GM12878 (cell line): ENCODE results near the gene DEFB115. TPM values are rescaled to one million over a fixed set of nuclear protein-coding genes. Genes with fewer than 3 reads are reported as not detected.

Experiments
- ATAC-seq: fragments of 200-7000 bp; cut with Tn5 transposase; 3 replicates; pipeline ENCODE4 v1.9.1; 2020; ENCODE audit warnings: mild to moderate bottlenecking, moderate library complexity
- BruUV-seq: library from RNA; stranded (reverse); fragments of 400-500 nt; replicated peaks from 2 replicates; lab custom pipeline; 2021; lab: Mats Ljungman, UMichigan
- CTCF ChIA-PET: fragments of 300-600 bp; sonication (Branson Sonifier 250); formaldehyde crosslinking; extraction: SDS; loops from one replicate; lab custom pipeline; 2021; ENCODE audit warnings: inconsistent platforms; lab: Yijun Ruan, JAX
- POLR2A ChIA-PET: fragments of 350-600 bp; formaldehyde crosslinking; extraction: SDS; loops from one replicate; lab custom pipeline; 2021; ENCODE audit warnings: inconsistent platforms; lab: Charles Lee
- RAD21 ChIA-PET: fragments of 300-600 bp; sonication (Branson Sonifier 250); formaldehyde crosslinking; loops from one replicate; lab custom pipeline; 2023; ENCODE audit warnings: antibody characterized with exemption; ENCODE audit not compliant: unreplicated experiment; lab: Charles Lee
- SMC1A ChIA-PET: fragments of 300-600 bp; sonication (Branson Sonifier 250); formaldehyde crosslinking; loops from one replicate; lab custom pipeline; 2023; ENCODE audit not compliant: unreplicated experiment, uncharacterized antibody; lab: Charles Lee
- DNase-seq: peaks from one replicate; pipeline ENCODE4 v3.0.0-alpha.2; 2011; ENCODE audit warnings: low read depth, low spot score
- FAIRE-seq: peaks from 3 replicates; lab custom pipeline; 2011; peaks lifted over from hg19 to GRCh38; lab: Jason Lieb, UNC
- H2AFZ ChIP-seq: 2 replicates; pipeline ENCODE4 v1.6.0; 2011; ENCODE audit warnings: low read depth, low read length, control low read depth; ENCODE audit not compliant: control insufficient read depth
- H3K27ac ChIP-seq: 2 replicates; pipeline ENCODE4 v1.5.1; 2011; ENCODE audit warnings: control low read depth; ENCODE audit not compliant: control insufficient read depth, insufficient read depth
- H3K27me3 ChIP-seq, 2 experiments: replicated peaks in 1 of 2; 2 replicates each; pipeline versions ENCODE4 v1.6.0 to v1.6.1; 2011; ENCODE audit warnings: low read length in 1 of 2; ENCODE audit not compliant: control insufficient read depth in 2 of 2, insufficient read depth in 2 of 2
- H3K36me3 ChIP-seq, 2 experiments: 2 replicates each; pipeline ENCODE4 v1.5.1; 2011; ENCODE audit warnings: low read length in 1 of 2; ENCODE audit not compliant: control insufficient read depth in 2 of 2, insufficient read depth in 2 of 2
- H3K4me1 ChIP-seq: 2 replicates; pipeline ENCODE4 v1.6.1; 2011; ENCODE audit warnings: mild to moderate bottlenecking, low read length, moderate library complexity, mixed read lengths; ENCODE audit not compliant: control insufficient read depth, insufficient read depth
- H3K4me2 ChIP-seq: 2 replicates; pipeline ENCODE4 v1.6.0; 2011; ENCODE audit warnings: control low read depth; ENCODE audit not compliant: control insufficient read depth, insufficient read depth
- H3K4me3 ChIP-seq: fragments of 200-600 bp; sonication (generic); 2 replicates; pipeline ENCODE4 v1.5.1; 2016
- H3K79me2 ChIP-seq: 2 replicates; pipeline ENCODE4 v1.6.0; 2011; ENCODE audit warnings: low read length; ENCODE audit not compliant: control insufficient read depth, insufficient read depth
- H3K9ac ChIP-seq: 2 replicates; pipeline ENCODE4 v1.8.0; 2011; ENCODE audit warnings: low read length, control low read depth, mixed read lengths; ENCODE audit not compliant: control insufficient read depth, insufficient read depth
- H3K9me3 ChIP-seq: replicated peaks from 3 replicates; pipeline ENCODE4 v1.5.1; 2011; ENCODE audit warnings: mild to moderate bottlenecking, low read length; ENCODE audit not compliant: control insufficient read depth, insufficient read depth
- H4K20me1 ChIP-seq: 2 replicates; pipeline ENCODE4 v1.6.0; 2011; ENCODE audit not compliant: control insufficient read depth, insufficient read depth
- BCL3 ChIP-seq: IDR thresholded peaks from 2 replicates; pipeline ENCODE4 v1.6.1; 2011; ENCODE audit warnings: borderline replicate concordance, low read depth, mild to moderate bottlenecking, moderate library complexity, low read length; ENCODE audit not compliant: insufficient read depth, poor library complexity, severe bottlenecking
- CREB1 ChIP-seq: IDR thresholded peaks from 2 replicates; pipeline ENCODE4 v1.6.1; 2012; ENCODE audit warnings: low read depth, mild to moderate bottlenecking, inconsistent platforms
- EED ChIP-seq: sonication (generic); IDR thresholded peaks from 2 replicates; pipeline ENCODE4 v1.6.1; 2016; ENCODE audit warnings: antibody characterized with exemption, low read depth
- IKZF1 ChIP-seq: fragments of 450-650 bp; conservative IDR thresholded peaks from 2 replicates; pipeline ENCODE4 v1.6.1; 2017; ENCODE audit warnings: antibody characterized with exemption, mild to moderate bottlenecking
- KLF5 ChIP-seq: fragments of 450-650 bp; IDR thresholded peaks from 2 replicates; pipeline ENCODE4 v1.6.1; 2014; ENCODE audit warnings: mild to moderate bottlenecking; ENCODE audit not compliant: partially characterized antibody
- MAX ChIP-seq: IDR thresholded peaks from 2 replicates; pipeline ENCODE4 v1.6.1; 2012; ENCODE audit warnings: low read depth, low read length, improper control_type of control experiment
- NFXL1 ChIP-seq: fragments of 450-650 bp; IDR thresholded peaks from 2 replicates; pipeline ENCODE4 v1.6.1; 2017; ENCODE audit warnings: antibody characterized with exemption, mild to moderate bottlenecking, borderline replicate concordance
- POLR2AphosphoS5 ChIP-seq: IDR thresholded peaks from 2 replicates; pipeline ENCODE4 v1.6.1; 2011; ENCODE audit warnings: mild to moderate bottlenecking, low read length, inconsistent platforms
- RAD51 ChIP-seq: fragments of 450-650 bp; IDR thresholded peaks from 2 replicates; pipeline ENCODE4 v1.6.1; 2016; ENCODE audit warnings: moderate library complexity, mild to moderate bottlenecking, inconsistent platforms
- SUZ12 ChIP-seq: fragments of 200-600 bp; sonication (generic); IDR thresholded peaks from one replicate; pipeline ENCODE4 v1.6.1; 2018; ENCODE audit warnings: antibody characterized with exemption, mild to moderate bottlenecking; ENCODE audit not compliant: unreplicated experiment
- ZSCAN29 ChIP-seq: fragments of 450-650 bp; IDR thresholded peaks from 2 replicates; pipeline ENCODE4 v1.6.1; 2017; ENCODE audit warnings: mild to moderate bottlenecking, moderate library complexity
- whole genome bisulfite sequencing: methylation state at CpG from one replicate; pipeline ENCODE4 v1.1.6; 2016; ENCODE audit warnings: low lambda C conversion rate; ENCODE audit not compliant: insufficient replicate concordance, insufficient coverage; ENCODE audit errors: missing lambda C conversion rate; 5-methylcytosine and 5-hydroxymethylcytosine counted together
- in situ Hi-C: fragments of 300-500 bp; cut with MboI; formaldehyde crosslinking; loops from 9 replicates; pipeline ENCODE4 v1.14.3; 2018; ENCODE audit warnings: mixed read lengths
- intact Hi-C: fragments of 100-400 bp; cut with micrococcal nuclease; formaldehyde crosslinking; loops from one replicate; pipeline ENCODE4 v1.14.2; 2022; ENCODE audit not compliant: unreplicated experiment
- polyA plus RNA-seq, 11 experiments: library from polyadenylated mRNA; depleted of rRNA in 4 of 11; unstranded in 6 of 11; stranded (reverse) in 5 of 11; fragments of >200 nt; fragmentation: Nextera tagmentation in 4 of 11; fragmentation: Illumina TruSeq in 1 of 11; extraction: Ambion mirVana in 4 of 11; extraction: Trizol in 1 of 11; gene quantifications; 1 replicate in 1 of 11; 2 replicates in 10 of 11; pipeline versions ENCODE4 v1.2.1 to v1.2.3, GENCODE V29; 2011 to 2016; ENCODE audit warnings: inconsistent platforms in 2 of 11, missing spikeins in 2 of 11, low read depth in 1 of 11
- total RNA-seq, 4 experiments: library from RNA; depleted of rRNA in 3 of 4; stranded (reverse); fragments of >200 nt in 3 of 4; fragmentation: Illumina TruSeq in 1 of 4; extraction: Trizol in 1 of 4; gene quantifications; 2 replicates each; pipeline versions ENCODE4 v1.2.1 to v1.2.3, GENCODE V29; 2013 to 2021

Gene DEFB115
- total and polyA plus RNA-seq, 10 of the 15 experiments (the other 5 are each of a cell fraction or from before 2014, with no cell fraction given), result not detected

- TF ChIP-seq ZSCAN29 (no peak), KLF5 (no peak), RAD51 (no peak), MAX (no peak), SUZ12 (no peak)
- WGBS, result 33% methylated on average over 8 of the region's 8 CpGs
- Histone ChIP-seq H3K4me3 (no peak overlapping the region), H3K4me1 (no peaks in the 10 kb centered on the region), H3K9ac (no peak overlapping the region), H3K4me2 (no peak overlapping the region), H3K79me2 (no peaks in the 10 kb centered on the region), H3K36me3 (no peaks in the 10 kb centered on the region), H2AFZ (no peak overlapping the region), H3K27ac (no peak overlapping the region), H3K27me3 (no peaks in the 10 kb centered on the region), H3K9me3 (peaks cover 2% of the 10 kb centered on the region; the same call in 2 of the 3 replicates), H4K20me1 (no peaks in the 10 kb centered on the region)
- SMC1A ChIA-PET, result no interaction called here
- FAIRE-seq (no peak), ATAC-seq (no peak), DNase-seq (no peak)
- CTCF ChIA-PET, result no interaction called here
- intact Hi-C loops, result no loop called here
- in situ Hi-C loops, result no loop called here
- RAD21 ChIA-PET, result no interaction called here
- POLR2A ChIA-PET, result no interaction called here
- BruUV-seq, result no TSS peak
Measured at GRCh38 chr20:31239139-31239538, 18.3 kb upstream of the DEFB115 start.

- intact Hi-C loops (no loop called here), in situ Hi-C loops (no loop called here)
- no peaks in the 10 kb centered on the region for H3K9me3 ChIP-seq
- DNase-seq, result no peak
- CTCF ChIA-PET, result no interaction called here
- POLR2A ChIA-PET, result no interaction called here
- SMC1A ChIA-PET, result no interaction called here
- no peaks in the 10 kb centered on the region for H3K4me1 ChIP-seq
- BruUV-seq, result no TSS peak
- no peaks in the 10 kb centered on the region for H3K79me2 ChIP-seq
- RAD21 ChIA-PET, result no interaction called here
- H3K36me3 ChIP-seq, result no peaks in the 10 kb centered on the region
- WGBS, result 22% methylated on average over 3 of the region's 3 CpGs
- H3K27ac ChIP-seq, result no peak overlapping the region
- H3K9ac ChIP-seq, result no peak overlapping the region
- no peak for TF ChIP-seq NFXL1
- TF ChIP-seq BCL3, result no peak
- no peak for TF ChIP-seq IKZF1
- TF ChIP-seq EED, result no peak
- no peak for TF ChIP-seq CREB1
- TF ChIP-seq POLR2AphosphoS5, result no peak
- H4K20me1 ChIP-seq, result no peaks in the 10 kb centered on the region
- ATAC-seq, result no peak
- FAIRE-seq, result no peak
- no peak overlapping the region for H2AFZ ChIP-seq
- no peak overlapping the region for H3K4me2 ChIP-seq
- no peak overlapping the region for H3K4me3 ChIP-seq
- no peaks in the 10 kb centered on the region for H3K27me3 ChIP-seq
Measured at GRCh38 chr20:31256959-31257358, 505 bp upstream of the DEFB115 start.
